Lung (tissue), 12 donors: ENCODE results near the gene CLDND2. TPM values are rescaled to one million over a fixed set of nuclear protein-coding genes. Genes with fewer than 3 reads are reported as not detected.

Experiments used
- ATAC-seq: fragments of 200-7000 bp; cut with Tn5 transposase; one replicate; pipeline ENCODE4 v1.9.1; 2020; ENCODE audit warnings: moderate number of reproducible peaks; ENCODE audit not compliant: insufficient read depth, low FRiP score
- DNase-seq, 3 donors: peaks; one replicate each; pipeline ENCODE4 v3.0.0-alpha.2; 2013 to 2017
- H3K27ac ChIP-seq, 2 donors: one replicate each; pipeline ENCODE4 v1.5.1; 2013; ENCODE audit warnings: mild to moderate bottlenecking in 2 of 2, moderate library complexity in 2 of 2, control low read depth in 1 of 2, inconsistent platforms in 1 of 2, low read depth in 1 of 2, low read length in 1 of 2
- H3K27me3 ChIP-seq, 3 donors: one replicate each; pipeline ENCODE4 v1.5.1; 2013; ENCODE audit warnings: low read length in 2 of 3; ENCODE audit not compliant: control insufficient read depth in 3 of 3, insufficient read depth in 3 of 3
- H3K36me3 ChIP-seq, 4 donors: one replicate each; pipeline ENCODE4 v1.5.1; 2013; ENCODE audit warnings: low read length in 4 of 4, mild to moderate bottlenecking in 1 of 4, moderate library complexity in 1 of 4; ENCODE audit not compliant: control insufficient read depth in 4 of 4, insufficient read depth in 4 of 4
- H3K4me1 ChIP-seq, 5 donors: one replicate each; pipeline ENCODE4 v1.5.1; 2013; ENCODE audit warnings: low read length in 5 of 5, mild to moderate bottlenecking in 2 of 5, moderate library complexity in 1 of 5; ENCODE audit not compliant: control insufficient read depth in 5 of 5, insufficient read depth in 5 of 5
- H3K4me3 ChIP-seq: one replicate; pipeline ENCODE4 v1.5.1; 2013; ENCODE audit warnings: mild to moderate bottlenecking, control low read depth, moderate library complexity
- H3K9ac ChIP-seq, 2 donors: one replicate each; pipeline ENCODE4 v1.5.1; 2013; ENCODE audit warnings: low read length in 2 of 2, control low read depth in 1 of 2; ENCODE audit not compliant: insufficient read depth in 1 of 2
- H3K9me3 ChIP-seq, 4 donors: one replicate each; pipeline ENCODE4 v1.5.1; 2013; ENCODE audit warnings: low read length in 3 of 4, mild to moderate bottlenecking in 1 of 4, moderate library complexity in 1 of 4; ENCODE audit not compliant: control insufficient read depth in 4 of 4, insufficient read depth in 3 of 4
- WGBS, 2 donors: extraction: QIAGEN DNeasy Blood & Tissue Kit; methylation state at CpG; one replicate each; pipeline ENCODE4 v1.1.7; 2013; 5-methylcytosine and 5-hydroxymethylcytosine counted together
- polyA plus RNA-seq, 2 donors: library from polyadenylated mRNA; stranded (reverse); fragments of 200-250 nt; gene quantifications; one replicate each; pipeline ENCODE4 v1.2.1, GENCODE V29; 2013
- total RNA-seq, 2 donors: library from RNA; depleted of rRNA in 1 of 2; stranded (reverse); fragments of >200 nt in 1 of 2; gene quantifications; one replicate each; pipeline ENCODE4 v1.2.1, GENCODE V29; 2014 to 2021
- TF ChIP-seq, protein P1 (sequence below): IDR thresholded peaks from 2 replicates; pipeline ENCODE4 v1.5.1; 2012; ENCODE audit warnings: mild to moderate bottlenecking; ENCODE audit errors: control extremely low read depth, extremely low read depth
- donor health status: control.
- donor health status: control.
- donor health status: Bipolar disorder and iron deficiency.
- donor health status: healthy.
- donor health status: DM: yes; HTN: yes; CAD: no.

CLDND2 gene
- total and polyA plus RNA-seq, 4 donors: 0.45 to 0.92 (median 0.66) TPM; not detected in 1

DNA sequence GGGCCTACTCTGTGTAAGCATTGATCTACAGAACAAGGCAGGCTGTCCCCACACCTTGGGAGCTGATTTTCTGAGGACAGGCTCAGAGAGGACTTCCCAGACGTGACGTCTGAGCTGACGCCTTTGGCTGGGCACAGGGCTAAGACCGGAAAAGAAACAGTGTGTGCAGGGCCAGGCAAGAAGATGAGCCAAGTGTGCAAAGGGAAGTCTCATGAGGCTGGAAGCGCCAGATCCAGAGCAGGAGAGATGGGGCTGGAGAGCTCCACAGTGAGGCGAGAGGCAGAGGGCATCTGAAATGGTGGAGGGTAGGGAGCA, 44.7 kb downstream of the CLDND2 start:
- no peak for ATAC-seq
- WGBS, 2 donors: 68 to 71% methylated on average over 6 of the region's 6 CpGs
- H3K9ac ChIP-seq: no peak overlapping the region
- no peaks in the 10 kb centered on the region for H3K36me3 ChIP-seq
- H3K4me1 ChIP-seq: peaks cover 0 to 16% (median 0%) of the 10 kb centered on the region in 5 donors
- H3K9me3 ChIP-seq: peaks cover 0 to 3% (median 0%) of the 10 kb centered on the region in 4 donors
- TF ChIP-seq, protein P1, sequence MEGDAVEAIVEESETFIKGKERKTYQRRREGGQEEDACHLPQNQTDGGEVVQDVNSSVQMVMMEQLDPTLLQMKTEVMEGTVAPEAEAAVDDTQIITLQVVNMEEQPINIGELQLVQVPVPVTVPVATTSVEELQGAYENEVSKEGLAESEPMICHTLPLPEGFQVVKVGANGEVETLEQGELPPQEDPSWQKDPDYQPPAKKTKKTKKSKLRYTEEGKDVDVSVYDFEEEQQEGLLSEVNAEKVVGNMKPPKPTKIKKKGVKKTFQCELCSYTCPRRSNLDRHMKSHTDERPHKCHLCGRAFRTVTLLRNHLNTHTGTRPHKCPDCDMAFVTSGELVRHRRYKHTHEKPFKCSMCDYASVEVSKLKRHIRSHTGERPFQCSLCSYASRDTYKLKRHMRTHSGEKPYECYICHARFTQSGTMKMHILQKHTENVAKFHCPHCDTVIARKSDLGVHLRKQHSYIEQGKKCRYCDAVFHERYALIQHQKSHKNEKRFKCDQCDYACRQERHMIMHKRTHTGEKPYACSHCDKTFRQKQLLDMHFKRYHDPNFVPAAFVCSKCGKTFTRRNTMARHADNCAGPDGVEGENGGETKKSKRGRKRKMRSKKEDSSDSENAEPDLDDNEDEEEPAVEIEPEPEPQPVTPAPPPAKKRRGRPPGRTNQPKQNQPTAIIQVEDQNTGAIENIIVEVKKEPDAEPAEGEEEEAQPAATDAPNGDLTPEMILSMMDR: no peak
- H3K4me3 ChIP-seq: no peak overlapping the region
- no peak for DNase-seq
- peaks cover 0 to 39% (median 10%) of the 10 kb centered on the region in 3 donors for H3K27me3 ChIP-seq
- no peak overlapping the region for H3K27ac ChIP-seq

DNA sequence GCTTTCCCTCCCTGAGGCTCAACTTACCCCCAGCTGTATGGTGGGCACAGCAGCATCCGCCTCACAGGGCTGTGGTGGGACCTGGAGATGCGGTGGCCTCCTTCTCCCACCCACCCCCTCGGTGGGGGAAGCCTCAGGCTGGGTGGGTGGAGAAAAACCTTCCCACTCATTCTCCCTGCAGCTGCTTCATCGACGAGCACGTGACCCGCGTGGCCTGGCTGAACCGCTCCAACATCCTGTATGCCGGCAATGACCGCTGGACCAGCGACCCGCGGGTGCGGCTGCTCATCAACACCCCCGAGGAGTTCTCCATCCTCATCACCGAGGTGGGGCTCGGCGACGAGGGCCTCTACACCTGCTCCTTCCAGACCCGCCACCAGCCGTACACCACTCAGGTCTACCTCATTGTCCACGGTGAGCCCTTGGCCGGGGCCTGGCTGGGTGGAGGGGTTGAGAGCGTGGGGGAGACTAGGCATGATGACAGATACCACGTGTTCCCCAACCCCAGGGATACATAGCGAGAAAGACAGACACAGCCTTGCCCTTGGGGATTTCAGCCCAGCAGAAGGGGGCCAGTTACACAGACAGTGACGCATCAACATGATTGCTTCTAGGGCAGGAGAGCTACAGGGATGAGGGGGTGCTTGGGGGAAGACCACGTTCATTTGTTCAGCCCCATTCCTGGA, 45.2 kb downstream of the CLDND2 start:
- 74 to 79% methylated on average over 29 of the region's 29 CpGs for WGBS, 2 donors
- Histone ChIP-seq H3K27me3 (peaks cover 0 to 35% (median 7%) of the 10 kb centered on the region in 3 donors), H3K27ac (no peak overlapping the region)

DNA sequence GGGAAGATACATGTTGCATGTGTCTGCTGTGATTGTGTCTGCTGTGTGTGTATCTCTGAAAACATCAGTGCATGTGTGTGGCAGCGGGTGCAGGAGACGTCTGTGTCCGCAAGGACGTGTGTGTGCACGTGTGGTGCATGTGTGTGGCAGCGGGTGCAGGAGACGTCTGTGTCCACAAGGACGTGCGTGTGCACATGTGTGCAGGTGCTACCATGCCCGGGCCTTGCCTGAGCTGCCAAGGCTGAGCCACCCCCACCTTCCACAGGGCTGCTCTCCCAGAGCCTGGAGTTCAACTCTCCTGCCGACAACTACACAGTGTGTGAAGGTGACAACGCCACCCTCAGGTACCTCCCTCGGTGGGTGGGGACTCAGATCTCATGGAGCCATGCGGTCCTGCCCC, 47.0 kb downstream of the CLDND2 start:
- no peak overlapping the region for H3K9ac ChIP-seq
- H3K9me3 ChIP-seq: peaks cover 0 to 3% (median 0%) of the 10 kb centered on the region in 4 donors
- H3K27ac ChIP-seq: no peak overlapping the region
- 76 to 81% methylated on average over 14 of the region's 14 CpGs for WGBS, 2 donors
- H3K36me3 ChIP-seq: no peaks in the 10 kb centered on the region
- peaks cover 0 to 10% (median 0%) of the 10 kb centered on the region in 5 donors for H3K4me1 ChIP-seq
- ATAC-seq (no peak), DNase-seq (no peak)
- TF ChIP-seq, protein P1: no peak
- no peak overlapping the region for H3K4me3 ChIP-seq
- H3K27me3 ChIP-seq: peaks cover 2 to 28% (median 3%) of the 10 kb centered on the region in 3 donors

More for the DNA sequence above, 45.2 kb downstream of the CLDND2 start:
- TF ChIP-seq, protein P1: no peak
- ATAC-seq (no peak), DNase-seq (no peak)
- no peak overlapping the region for H3K9ac ChIP-seq
- peaks cover 0 to 3% (median 0%) of the 10 kb centered on the region in 4 donors for H3K9me3 ChIP-seq
- H3K36me3 ChIP-seq: no peaks in the 10 kb centered on the region
- H3K4me1 ChIP-seq: peaks cover 0 to 16% (median 0%) of the 10 kb centered on the region in 5 donors
- H3K4me3 ChIP-seq: no peak overlapping the region
